CD4-positive, alpha-beta T cell (primary cell): ENCODE results near the gene BEND7. TPM values are rescaled to one million over a fixed set of nuclear protein-coding genes. Genes with fewer than 3 reads are reported as not detected.

Experiments used
- ATAC-seq: fragments of 200-7000 bp; cut with Tn5 transposase; one replicate; pipeline ENCODE4 v1.10.0; 2022; ENCODE audit warnings: mild to moderate bottlenecking; ENCODE audit not compliant: poor library complexity
- CTCF ChIA-PET: fragments of 350-600 bp; sonication (Branson Sonifier 250); formaldehyde crosslinking; loops from one replicate; lab custom pipeline; 2021; ENCODE audit warnings: antibody characterized with exemption, inconsistent platforms; lab: Charles Lee
- POLR2A ChIA-PET: fragments of 350-600 bp; sonication (Branson Sonifier 250); formaldehyde crosslinking; loops from one replicate; lab custom pipeline; 2021; ENCODE audit warnings: antibody characterized with exemption, inconsistent platforms; lab: Charles Lee
- DNase-seq, 14 experiments: peaks; one replicate each; pipeline ENCODE4 v3.0.0-alpha.2; 2013 to 2020; ENCODE audit warnings: mixed read lengths in 2 of 14
- H3K27ac ChIP-seq, 2 donors: one replicate each; pipeline versions ENCODE4 v1.5.1 to v1.7.0; 2013; ENCODE audit warnings: low read length in 2 of 2, low read depth in 1 of 2, mild to moderate bottlenecking in 1 of 2
- H3K27me3 ChIP-seq, 2 experiments: 1 replicate in 1 of 2; 2 replicates in 1 of 2; pipeline versions ENCODE4 v1.6.1 to v1.7.0; 2013; ENCODE audit warnings: low read length in 2 of 2, control low read depth in 1 of 2, mild to moderate bottlenecking in 1 of 2, moderate library complexity in 1 of 2; ENCODE audit not compliant: insufficient read depth in 2 of 2, control insufficient read depth in 1 of 2
- H3K36me3 ChIP-seq: one replicate; pipeline ENCODE4 v1.6.1; 2013; ENCODE audit warnings: low read length, control low read depth; ENCODE audit not compliant: insufficient read depth
- H3K4me1 ChIP-seq: one replicate; pipeline ENCODE4 v1.6.1; 2013; ENCODE audit warnings: low read length, control low read depth; ENCODE audit not compliant: insufficient read depth
- H3K4me3 ChIP-seq: one replicate; pipeline ENCODE4 v1.5.1; 2013; ENCODE audit warnings: mild to moderate bottlenecking, low read length, moderate library complexity
- H3K9me3 ChIP-seq, 2 experiments: 1 replicate in 1 of 2; 2 replicates in 1 of 2; pipeline versions ENCODE4 v1.6.1 to v1.7.0; 2013; ENCODE audit warnings: low read length in 2 of 2, mild to moderate bottlenecking in 2 of 2, control low read depth in 1 of 2, moderate library complexity in 1 of 2; ENCODE audit not compliant: control insufficient read depth in 1 of 2, insufficient read depth in 1 of 2
- H3K27ac Mint-ChIP-seq: one replicate; pipeline ENCODE4 v1.8.0; 2020; ENCODE audit warnings: mixed read lengths
- H3K27me3 Mint-ChIP-seq: one replicate; pipeline ENCODE4 v1.8.0; 2021; ENCODE audit warnings: mixed read lengths
- H3K36me3 Mint-ChIP-seq: one replicate; pipeline ENCODE4 v1.8.0; 2021; ENCODE audit warnings: low read depth, mixed read lengths
- H3K4me1 Mint-ChIP-seq: one replicate; pipeline ENCODE4 v1.8.0; 2021; ENCODE audit warnings: low read depth, mixed read lengths
- H3K4me3 Mint-ChIP-seq: one replicate; pipeline ENCODE4 v1.8.0; 2020; ENCODE audit warnings: mild to moderate bottlenecking, mixed read lengths
- H3K9me3 Mint-ChIP-seq: one replicate; pipeline ENCODE4 v1.8.0; 2020; ENCODE audit warnings: mixed read lengths
- CTCF ChIP-seq: fragments of 200-600 bp; IDR thresholded peaks from one replicate; pipeline ENCODE4 v1.8.0; 2022; ENCODE audit warnings: antibody characterized with exemption, mild to moderate bottlenecking
- intact Hi-C, 2 experiments: fragments of 100-400 bp; cut with DNase I in 1 of 2; cut with micrococcal nuclease in 1 of 2; formaldehyde crosslinking; loops; one replicate each; pipeline versions ENCODE4 v1.15.1 to v1.9.0; 2023 to 2025; cut with DNase I, micrococcal nuclease
- total RNA-seq, 174 experiments: library from RNA in 2 of 174; stranded (reverse) in 2 of 174; gene quantifications; one replicate each; pipeline ENCODE4 v1.2.3 and lab custom pipeline; 2021 to 2026

BEND7 gene
- total RNA-seq, 2 experiments from 2014 or later, result not detected

- peaks cover 81% of the 10 kb centered on the region for H3K27me3 Mint-ChIP-seq
- H3K9me3 Mint-ChIP-seq, result no peaks in the 10 kb centered on the region
- no peak overlapping the region for H3K27ac Mint-ChIP-seq
- H3K27me3 ChIP-seq, result peaks cover 42 to 71% of the 10 kb centered on the region in 2 experiments
- H3K36me3 ChIP-seq, result no peaks in the 10 kb centered on the region
- H3K4me3 Mint-ChIP-seq, result no peak overlapping the region
- H3K36me3 Mint-ChIP-seq, result no peaks in the 10 kb centered on the region
- H3K27ac ChIP-seq, result no peak overlapping the region
- ChIA-PET POLR2A (no interaction called here), CTCF (no interaction called here)
- ATAC-seq (no peak), DNase-seq (no peak)
- peaks cover 0 to 4% of the 10 kb centered on the region in 2 experiments for H3K9me3 ChIP-seq
- no peak overlapping the region for H3K4me3 ChIP-seq
- no peak for TF ChIP-seq CTCF
- peaks cover 10% of the 10 kb centered on the region for H3K4me1 Mint-ChIP-seq
- intact Hi-C loops, result no loop called here
- H3K4me1 ChIP-seq, result peaks cover 9% of the 10 kb centered on the region
These were observed 3.2 kb downstream of the BEND7 start for GRCh38 chr10:13525663-13526062.

GRCh38 chr10:13521026-13521425, 7.8 kb downstream of the BEND7 start:
- no peak for TF ChIP-seq CTCF
- H3K27me3 ChIP-seq, result peaks cover 19 to 35% of the 10 kb centered on the region in 2 experiments
- intact Hi-C loops, result no loop called here
- no peak for ATAC-seq
- H3K4me3 ChIP-seq, result no peak overlapping the region
- ChIA-PET POLR2A (no interaction called here), CTCF (no interaction called here)
- H3K4me1 Mint-ChIP-seq, result no peaks in the 10 kb centered on the region
- no peak overlapping the region for H3K4me3 Mint-ChIP-seq
- no peaks in the 10 kb centered on the region for H3K36me3 ChIP-seq
- H3K36me3 Mint-ChIP-seq, result no peaks in the 10 kb centered on the region
- H3K27ac ChIP-seq, result no peak overlapping the region
- H3K27me3 Mint-ChIP-seq, result peaks cover 71% of the 10 kb centered on the region
- H3K4me1 ChIP-seq, result no peaks in the 10 kb centered on the region
- no peak overlapping the region for H3K27ac Mint-ChIP-seq
- H3K9me3 Mint-ChIP-seq, result no peaks in the 10 kb centered on the region
- H3K9me3 ChIP-seq, result no peaks in the 10 kb centered on the region
- DNase-seq, result no peak

GRCh38 chr10:13520194-13520593, 8.6 kb downstream of the BEND7 start:
- no peak for TF ChIP-seq CTCF
- CTCF ChIA-PET, result no interaction called here

More at GRCh38 chr10:13520194-13520593, 8.6 kb downstream of the BEND7 start:
- Mint-ChIP-seq H3K27ac (no peak overlapping the region), H3K36me3 (no peaks in the 10 kb centered on the region), H3K9me3 (no peaks in the 10 kb centered on the region), H3K4me3 (no peak overlapping the region), H3K4me1 (no peaks in the 10 kb centered on the region), H3K27me3 (peaks cover 68% of the 10 kb centered on the region)
- ATAC-seq (no peak), DNase-seq (no peak)
- H3K27me3 ChIP-seq, result peaks cover 14 to 27% of the 10 kb centered on the region in 2 experiments
- intact Hi-C loops, result no loop called here
- POLR2A ChIA-PET, result no interaction called here
- H3K4me1 ChIP-seq, result no peaks in the 10 kb centered on the region
- no peaks in the 10 kb centered on the region for H3K9me3 ChIP-seq
- H3K4me3 ChIP-seq, result no peak overlapping the region
- H3K27ac ChIP-seq, result no peak overlapping the region
- H3K36me3 ChIP-seq, result no peaks in the 10 kb centered on the region
